Lower leg skin (tissue), 3 donors: ENCODE results near the gene PRLR.

Source experiments
- CTCF ChIP-seq, 3 donors: fragments of 450-650 bp; IDR thresholded peaks; one replicate each; pipeline ENCODE4 v1.5.1; 2016; ENCODE audit warnings: antibody characterized with exemption in 3 of 3, mild to moderate bottlenecking in 3 of 3, moderate library complexity in 2 of 3
- POLR2A ChIP-seq, 2 donors: fragments of 450-650 bp; IDR thresholded peaks; one replicate each; pipeline ENCODE4 v1.6.1; 2016 to 2017; ENCODE audit warnings: antibody characterized with exemption in 2 of 2, mild to moderate bottlenecking in 1 of 2, moderate library complexity in 1 of 2

- TF ChIP-seq CTCF (IDR thresholded peaks at IDR 0.05) (no peak), POLR2A (IDR thresholded peaks at IDR 0.05) (no peak)
Observed at GRCh38 chr5:35103637-35104299, 126.5 kb downstream of the PRLR start.
